Spleen (tissue), 11 donors: ENCODE results near the gene MEIS1. TPM values are rescaled to one million over a fixed set of nuclear protein-coding genes. Genes with fewer than 3 reads are reported as not detected.

Experiments used
- DNase-seq: peaks from one replicate; pipeline ENCODE4 v3.0.0-alpha.2; 2020
- H3K27ac ChIP-seq, 8 donors: fragments of 200-600 bp; sonication (generic) in 7 of 8; 1 replicate in 4 of 8; 2 replicates in 4 of 8; pipeline versions ENCODE4 v1.5.0 to v1.8.0; 2016 to 2021; ENCODE audit warnings: inconsistent platforms in 4 of 8, mild to moderate bottlenecking in 4 of 8, moderate library complexity in 1 of 8
- H3K27me3 ChIP-seq, 7 donors: fragments of 200-600 bp; sonication (generic) in 6 of 7; replicated peaks in 1 of 7; 1 replicate in 4 of 7; 2 replicates in 3 of 7; pipeline versions ENCODE4 v1.5.0 to v1.8.0; 2016 to 2021; ENCODE audit warnings: inconsistent platforms in 3 of 7, mild to moderate bottlenecking in 1 of 7
- H3K36me3 ChIP-seq, 6 donors: fragments of 200-600 bp; sonication (generic) in 5 of 6; 1 replicate in 4 of 6; 2 replicates in 2 of 6; pipeline versions ENCODE4 v1.5.0 to v1.8.0; 2016 to 2021; ENCODE audit warnings: inconsistent platforms in 2 of 6
- H3K4me1 ChIP-seq, 6 donors: fragments of 200-600 bp; sonication (generic) in 5 of 6; 1 replicate in 3 of 6; 2 replicates in 3 of 6; pipeline versions ENCODE4 v1.5.0 to v1.8.0; 2016 to 2021; ENCODE audit warnings: inconsistent platforms in 3 of 6
- H3K4me3 ChIP-seq, 8 donors: fragments of 200-600 bp; sonication (generic) in 7 of 8; 1 replicate in 4 of 8; 2 replicates in 4 of 8; pipeline versions ENCODE4 v1.5.0 to v1.8.0; 2016 to 2021; ENCODE audit warnings: inconsistent platforms in 4 of 8, mild to moderate bottlenecking in 4 of 8, moderate library complexity in 2 of 8
- H3K9me3 ChIP-seq, 8 donors: fragments of 200-600 bp; sonication (generic) in 7 of 8; 1 replicate in 4 of 8; 2 replicates in 4 of 8; pipeline versions ENCODE4 v1.5.0 to v1.8.0; 2016 to 2021; ENCODE audit warnings: inconsistent platforms in 4 of 8
- CTCF ChIP-seq, 11 experiments: fragments of 200-600 bp in 7 of 11; fragments of 450-650 bp in 4 of 11; sonication (generic) in 4 of 11; IDR thresholded peaks in 8 of 11; conservative IDR thresholded peaks in 3 of 11; 1 replicate in 7 of 11; 2 replicates in 4 of 11; pipeline versions ENCODE4 v1.4.0 to v1.8.0; 2016 to 2021; ENCODE audit warnings: antibody characterized with exemption in 11 of 11, inconsistent platforms in 4 of 11, mild to moderate bottlenecking in 1 of 11
- POLR2A ChIP-seq, 3 donors: fragments of 450-650 bp; IDR thresholded peaks; one replicate each; pipeline ENCODE4 v1.5.1; 2017; ENCODE audit warnings: antibody characterized with exemption in 3 of 3, mild to moderate bottlenecking in 1 of 3
- POLR2AphosphoS5 ChIP-seq, 3 donors: sonication (generic); formaldehyde crosslinking; IDR thresholded peaks; one replicate each; pipeline ENCODE4 v1.5.1; 2017; ENCODE audit warnings: antibody characterized with exemption in 3 of 3
- WGBS, 5 donors: extraction: QIAGEN DNeasy Blood & Tissue Kit in 3 of 5; methylation state at CpG; one replicate each; pipeline versions ENCODE4 v1.1.5 to v1.1.7; 2013 to 2018; 5-methylcytosine and 5-hydroxymethylcytosine counted together
- intact Hi-C: fragments of 100-400 bp; cut with DNase I; formaldehyde crosslinking; loops from one replicate; pipeline ENCODE4 v1.15.0; 2023; ENCODE audit warnings: low total_unique reads
- polyA plus RNA-seq, 3 donors: library from polyadenylated mRNA; stranded (reverse); fragments of 200-250 nt; gene quantifications; one replicate each; pipeline ENCODE4 v1.2.1, GENCODE V29; 2013
- total RNA-seq, 7 donors: library from RNA; depleted of rRNA in 3 of 7; stranded (reverse); fragments of >200 nt in 3 of 7; fragmentation: NEBNext Ultra II Directional in 4 of 7; extraction: Animal tissue kit (Norgen Biotek cat#: 25700) in 4 of 7; gene quantifications; one replicate each; pipeline versions ENCODE4 v1.1.0 to v1.2.1, GENCODE V29; 2016 to 2021
- donor health status: healthy with polysubstance abuse.
- donor health status: DM: no; HTN: no; CAD: no; lungs with moderate emphysema.
- donor health status: DM: no; HTN: no; CAD: no.
- donor health status: Bipolar disorder and iron deficiency.
- donor health status: healthy.
- donor health status: DM: no; HTN: no; CAD: no.
- donor health status: DM: yes; HTN: yes; CAD: no.

MEIS1 gene
- total and polyA plus RNA-seq, 10 donors = 13.1 to 81.4 (median 28.2) TPM

- DNase-seq = no peak
- no peak for TF ChIP-seq POLR2AphosphoS5 (IDR thresholded peaks at IDR 0.05)
- TF ChIP-seq POLR2A (IDR thresholded peaks at IDR 0.05) = no peak
- no peak for TF ChIP-seq CTCF (IDR thresholded peaks at IDR 0.05 in 8 of 11, conservative IDR thresholded peaks at IDR 0.05 in 3 of 11)
- Histone ChIP-seq H3K9me3 (no peaks in the 10 kb centered on the region), H3K27ac (peak overlapping the region in 7 of 8 donors; percentile 74 to 86 (median 80)), H3K27me3 (peaks cover 0 to 93% (median 54%) of the 10 kb centered on the region in 7 donors), H3K4me3 (peak overlapping the region in 1 of 8 donors; percentile 45), H3K36me3 (no peaks in the 10 kb centered on the region), H3K4me1 (peaks cover 0 to 31% (median 8%) of the 10 kb centered on the region in 6 donors)
- intact Hi-C loops = no loop called here
- whole genome bisulfite sequencing, 5 donors = 9 to 26% (median 18%) methylated on average over 5 of the region's 5 CpGs
Measured at GRCh38 chr2:66583881-66584280, 149.0 kb downstream of the MEIS1 start.

GRCh38 chr2:66585587-66585986 is 150.7 kb downstream of the MEIS1 start:
- H3K4me3 ChIP-seq = no peak overlapping the region
- H3K27me3 ChIP-seq = peaks cover 0 to 76% (median 37%) of the 10 kb centered on the region in 7 donors
- H3K36me3 ChIP-seq = no peaks in the 10 kb centered on the region
- intact Hi-C loops = no loop called here
- no peaks in the 10 kb centered on the region for H3K9me3 ChIP-seq
- WGBS, 5 donors = 34 to 55% (median 47%) methylated on average over 6 of the region's 6 CpGs
- peaks cover 0 to 31% (median 8%) of the 10 kb centered on the region in 6 donors for H3K4me1 ChIP-seq
- H3K27ac ChIP-seq = peak overlapping the region in 1 of 8 donors; percentile 9
- no peak for DNase-seq
- TF ChIP-seq POLR2A (IDR thresholded peaks at IDR 0.05) = no peak
- TF ChIP-seq CTCF (IDR thresholded peaks at IDR 0.05 in 8 of 11, conservative IDR thresholded peaks at IDR 0.05 in 3 of 11) = no peak
- TF ChIP-seq POLR2AphosphoS5 (IDR thresholded peaks at IDR 0.05) = no peak

GRCh38 chr2:66587216-66587615 is 152.3 kb downstream of the MEIS1 start:
- TF ChIP-seq CTCF (IDR thresholded peaks at IDR 0.05 in 8 of 11, conservative IDR thresholded peaks at IDR 0.05 in 3 of 11) = no peak
- TF ChIP-seq POLR2A (IDR thresholded peaks at IDR 0.05) = no peak
- WGBS, 5 donors = 24 to 35% (median 32%) methylated on average over 4 of the region's 4 CpGs
- DNase-seq = no peak
- Histone ChIP-seq H3K27ac (peak overlapping the region in 5 of 8 donors; percentile 1 to 56 (median 14)), H3K4me1 (peaks cover 0 to 16% (median 4%) of the 10 kb centered on the region in 6 donors), H3K27me3 (peaks cover 0 to 60% (median 21%) of the 10 kb centered on the region in 7 donors), H3K4me3 (no peak overlapping the region), H3K9me3 (no peaks in the 10 kb centered on the region), H3K36me3 (no peaks in the 10 kb centered on the region)
- intact Hi-C loops = no loop called here

GRCh38 chr2:66594001-66594400 is 159.1 kb downstream of the MEIS1 start:
- Histone ChIP-seq H3K4me3 (no peak overlapping the region), H3K27me3 (no peaks in the 10 kb centered on the region), H3K27ac (no peak overlapping the region), H3K9me3 (peaks cover 0 to 2% (median 0%) of the 10 kb centered on the region in 8 donors), H3K36me3 (no peaks in the 10 kb centered on the region), H3K4me1 (no peaks in the 10 kb centered on the region)
- intact Hi-C loops = no loop called here
- DNase-seq = no peak
- TF ChIP-seq CTCF (IDR thresholded peaks at IDR 0.05 in 8 of 11, conservative IDR thresholded peaks at IDR 0.05 in 3 of 11) (no peak), POLR2A (IDR thresholded peaks at IDR 0.05) (no peak), POLR2AphosphoS5 (IDR thresholded peaks at IDR 0.05) (no peak)
